Heart right ventricle (tissue), 16 donors: ENCODE results near the gene CRYM. TPM values are rescaled to one million over a fixed set of nuclear protein-coding genes. Genes with fewer than 3 reads are reported as not detected.
A peak's percentile ranks its signal among the peaks of the same experiment; 100 is the strongest.
"Not testable (repeated sequence)": the region's sequence is repeated elsewhere in the genome, so short reads cannot be mapped to it uniquely, and the experiment has no call there.

Experiments used
- ATAC-seq, 8 donors: fragments of 200-7000 bp; cut with Tn5 transposase; one replicate each; pipeline ENCODE4 v1.9.1; 2020; ENCODE audit warnings: mild to moderate bottlenecking in 8 of 8, moderate library complexity in 8 of 8, moderate number of reproducible peaks in 1 of 8
- DNase-seq, 2 donors: peaks; one replicate each; pipeline ENCODE4 v3.0.0-alpha.2; 2020
- H3K27ac ChIP-seq, 10 donors: fragments of 200-600 bp; sonication (generic) in 2 of 10; one replicate each; pipeline versions ENCODE4 v1.5.0 to v1.8.0; 2020 to 2022; ENCODE audit warnings: mild to moderate bottlenecking in 3 of 10
- H3K27me3 ChIP-seq, 7 donors: fragments of 200-600 bp; one replicate each; pipeline ENCODE4 v1.8.0; 2021 to 2022; ENCODE audit warnings: mild to moderate bottlenecking in 2 of 7
- H3K36me3 ChIP-seq, 9 donors: fragments of 200-600 bp; sonication (generic) in 1 of 9; one replicate each; pipeline versions ENCODE4 v1.5.0 to v1.8.0; 2020 to 2022; ENCODE audit warnings: mild to moderate bottlenecking in 2 of 9
- H3K4me1 ChIP-seq, 9 donors: fragments of 200-600 bp; sonication (generic) in 1 of 9; one replicate each; pipeline versions ENCODE4 v1.5.0 to v1.8.0; 2020 to 2022; ENCODE audit warnings: mild to moderate bottlenecking in 4 of 9
- H3K4me3 ChIP-seq, 10 donors: fragments of 200-600 bp; sonication (generic) in 2 of 10; one replicate each; pipeline versions ENCODE4 v1.5.0 to v1.8.0; 2020 to 2022; ENCODE audit warnings: mild to moderate bottlenecking in 7 of 10, moderate library complexity in 2 of 10
- H3K9me3 ChIP-seq, 11 donors: fragments of 200-600 bp in 10 of 11; sonication (generic) in 2 of 11; one replicate each; pipeline versions ENCODE4 v1.5.0 to v1.8.0; 2013 to 2022; ENCODE audit warnings: mild to moderate bottlenecking in 2 of 11, control low read depth in 1 of 11, moderate library complexity in 1 of 11
- WGBS, 2 donors: extraction: QIAGEN DNeasy Blood & Tissue Kit; methylation state at CpG; one replicate each; pipeline ENCODE4 v1.1.7; 2013; ENCODE audit warnings: inconsistent platforms in 1 of 2; 5-methylcytosine and 5-hydroxymethylcytosine counted together
- intact Hi-C, 10 donors: fragments of 100-400 bp; cut with DNase I; formaldehyde crosslinking; loops; one replicate each; pipeline versions ENCODE4 v1.11.1 to v1.14.2; 2022
- polyA plus RNA-seq, 2 donors: library from polyadenylated mRNA; stranded (reverse); fragments of 200-250 nt; gene quantifications; one replicate each; pipeline ENCODE4 v1.2.3, GENCODE V29; 2013
- total RNA-seq, 10 donors: library from RNA; stranded (reverse); fragmentation: NEBNext Ultra II Directional in 3 of 10; extraction: Animal tissue kit (Norgen Biotek cat#: 25700) in 3 of 10; gene quantifications; one replicate each; pipeline versions ENCODE4 v1.2.1 to v1.2.4, GENCODE V29; 2021 to 2023
- TF ChIP-seq, protein P1 (sequence below), 9 donors: fragments of 200-600 bp; sonication (generic) in 2 of 9; IDR thresholded peaks; one replicate each; pipeline versions ENCODE4 v1.5.0 to v1.8.0; 2021 to 2022; ENCODE audit warnings: antibody characterized with exemption in 9 of 9, mild to moderate bottlenecking in 5 of 9, moderate library complexity in 1 of 9
- donor health status: Arrhythmogenic right ventricular cardiomyopathy.
- donor health status: ischemic (EF 13 %, LVEDD 7.1; RV severe dilation, severe dysfunction).
- donor health status: healthy with polysubstance abuse.
- donor health status: DM: no; HTN: yes; CAD: no.
- donor health status: DM: no; HTN: no; CAD: no.
- donor health status: ischemic (EF 25% LVEDD 6.9; RV normal size, moderate dysfunction).
- donor health status: ischemic (EF 25% LVEDD 5.7; RV mildly dilated, moderate dysfunction).
- donor health status: healthy.
- donor health status: DM: yes; HTN: yes; CAD: no.
- donor health status: Ischemic cardiomyopathy.
- donor health status: ischemic (EF 35%, LVEDD 5.7; RV mildly dilated, moderate dysfunction).
- donor health status: nonischemic (EF 11% LVEDD 7.7; RV severe dilation, severe dysfunction).
- donor health status: DM: yes; HTN: yes; CAD: no.
- donor health status: PGD.
- donor health status: ischemic (EF 29% LVEDD 5.4; RV normal size, mild dysfunction).
- donor health status: nonischemic (EF 23%, LVEDD 6.1; RV moderate dilation, normal function).

Gene CRYM
- total and polyA plus RNA-seq, 12 donors, result 31.9 to 265 (median 143) TPM

DNA sequence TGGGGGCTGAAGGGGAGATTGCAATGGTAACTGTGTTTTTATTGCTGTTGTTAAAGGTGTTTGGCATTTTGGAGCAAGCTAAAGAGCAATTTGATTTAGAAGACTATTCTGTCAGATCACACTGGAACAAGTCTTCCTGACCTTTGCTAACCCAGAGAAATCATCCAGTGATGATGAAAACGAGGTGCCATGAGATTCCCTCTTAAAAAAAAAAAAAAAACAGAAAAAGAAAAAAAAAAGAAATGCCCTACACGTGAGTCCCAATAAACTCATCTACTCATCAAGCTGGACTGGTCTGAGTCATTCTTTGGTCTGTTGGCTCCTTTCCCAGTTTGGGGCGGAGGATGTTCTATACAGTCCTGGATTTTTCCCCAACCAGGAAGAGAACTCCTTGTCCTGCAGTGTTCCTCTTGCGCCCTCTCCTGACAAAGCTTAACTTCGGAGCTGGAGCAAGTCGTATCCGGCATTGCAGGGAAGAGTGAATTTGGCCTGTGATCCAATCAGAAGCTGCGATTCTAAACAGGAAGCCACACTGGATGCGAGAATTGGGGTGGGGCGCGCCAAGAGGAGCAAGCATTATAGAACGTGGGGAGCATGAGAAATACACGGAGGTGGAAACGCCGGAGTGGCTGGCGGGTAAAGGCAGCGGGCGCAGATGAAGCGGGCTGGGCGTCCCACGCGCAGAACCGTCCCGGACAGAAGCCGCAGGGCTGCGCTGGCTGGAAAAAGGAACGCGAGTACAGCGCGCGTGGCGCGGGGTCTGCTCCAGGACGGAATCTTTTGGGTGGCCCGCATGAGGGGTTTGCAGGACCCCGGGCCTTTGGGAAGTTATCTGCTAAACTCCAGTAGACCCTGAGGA lies 22.4 kb upstream of the CRYM start:
- no peaks in the 10 kb centered on the region for H3K9me3 ChIP-seq
- H3K27me3 ChIP-seq, result peaks cover 0 to 22% (median 0%) of the 10 kb centered on the region in 7 donors
- peak overlapping the region; percentile 7 to 79 (median 64) for H3K4me3 ChIP-seq
- TF ChIP-seq, protein P1, sequence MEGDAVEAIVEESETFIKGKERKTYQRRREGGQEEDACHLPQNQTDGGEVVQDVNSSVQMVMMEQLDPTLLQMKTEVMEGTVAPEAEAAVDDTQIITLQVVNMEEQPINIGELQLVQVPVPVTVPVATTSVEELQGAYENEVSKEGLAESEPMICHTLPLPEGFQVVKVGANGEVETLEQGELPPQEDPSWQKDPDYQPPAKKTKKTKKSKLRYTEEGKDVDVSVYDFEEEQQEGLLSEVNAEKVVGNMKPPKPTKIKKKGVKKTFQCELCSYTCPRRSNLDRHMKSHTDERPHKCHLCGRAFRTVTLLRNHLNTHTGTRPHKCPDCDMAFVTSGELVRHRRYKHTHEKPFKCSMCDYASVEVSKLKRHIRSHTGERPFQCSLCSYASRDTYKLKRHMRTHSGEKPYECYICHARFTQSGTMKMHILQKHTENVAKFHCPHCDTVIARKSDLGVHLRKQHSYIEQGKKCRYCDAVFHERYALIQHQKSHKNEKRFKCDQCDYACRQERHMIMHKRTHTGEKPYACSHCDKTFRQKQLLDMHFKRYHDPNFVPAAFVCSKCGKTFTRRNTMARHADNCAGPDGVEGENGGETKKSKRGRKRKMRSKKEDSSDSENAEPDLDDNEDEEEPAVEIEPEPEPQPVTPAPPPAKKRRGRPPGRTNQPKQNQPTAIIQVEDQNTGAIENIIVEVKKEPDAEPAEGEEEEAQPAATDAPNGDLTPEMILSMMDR (IDR thresholded peaks at IDR 0.05), result peak; percentile 62 to 97 (median 82)
- H3K27ac ChIP-seq, result peak overlapping the region; percentile 14 to 87 (median 73)
- H3K4me1 ChIP-seq, result peaks cover 0 to 19% (median 7%) of the 10 kb centered on the region in 9 donors
- no peaks in the 10 kb centered on the region for H3K36me3 ChIP-seq
- DNase-seq (peak; percentile 72 to 98), ATAC-seq (peak; percentile 93 to 99 (median 96))
- WGBS, 2 donors, result 0% methylated on average over 36 of the region's 36 CpGs
- intact Hi-C loops, result loop anchor here (1.0 to 10.0 kb wide), 12 partner anchors 108 to 1374 kb away; partner anchors contain the start of genes LDAF1 (in 3 of the 10) and DNAH3 (in 1 of the 10)

- peaks cover 0 to 80% (median 27%) of the 10 kb centered on the region in 7 donors for H3K27me3 ChIP-seq
- not testable (repeated sequence) for H3K27ac ChIP-seq, H3K4me1 ChIP-seq, DNase-seq, H3K4me3 ChIP-seq, ATAC-seq, H3K36me3 ChIP-seq
- intact Hi-C loops, result loop anchor here in 1 of 10 donors (5.0 kb wide), 1 partner anchor 97 kb away; no protein-coding TSS in a partner anchor
- 94 to 98% methylated on average over 3 of the region's 3 CpGs for WGBS, 2 donors
- H3K9me3 ChIP-seq, result peaks cover 0 to 16% (median 0%) of the 10 kb centered on the region in 11 donors
Observed at GRCh38 chr16:21289789-21290188, 11.7 kb upstream of the CRYM start.

DNA sequence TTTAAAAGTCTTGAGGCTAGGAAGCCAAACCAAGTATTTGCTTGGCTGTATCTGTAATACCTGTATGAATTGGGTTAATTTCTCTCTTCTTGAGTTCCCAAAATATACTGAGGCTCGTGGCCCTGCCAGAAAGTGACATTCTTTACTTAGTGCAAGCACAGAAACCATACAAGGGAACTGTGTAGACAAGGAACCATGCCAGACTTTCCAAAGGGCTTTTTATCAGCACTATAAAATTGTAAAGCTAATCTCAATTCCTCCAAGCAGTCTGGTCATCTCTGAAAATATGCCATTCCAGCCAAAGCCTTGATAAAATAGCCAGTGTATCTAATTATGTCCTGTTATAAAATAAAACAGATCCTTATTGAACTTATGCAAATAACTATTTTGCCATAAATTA lies 7.2 kb upstream of the CRYM start:
- no peak for DNase-seq
- Histone ChIP-seq H3K27ac (peak overlapping the region in 1 of 10 donors; percentile 20), H3K4me1 (peaks cover 0 to 11% (median 5%) of the 10 kb centered on the region in 9 donors), H3K9me3 (peaks cover 0 to 16% (median 0%) of the 10 kb centered on the region in 11 donors), H3K27me3 (peaks cover 0 to 82% (median 31%) of the 10 kb centered on the region in 7 donors), H3K36me3 (no peaks in the 10 kb centered on the region), H3K4me3 (no peak overlapping the region)
- WGBS, 2 donors, result 14 to 18% methylated on average over 1 of the region's 1 CpG
- TF ChIP-seq, protein P1 (IDR thresholded peaks at IDR 0.05), result no peak
- intact Hi-C loops, result no loop called here
- peak in 1 of 8 donors; percentile 36 for ATAC-seq

GRCh38 chr16:21284414-21284813 lies 6.3 kb upstream of the CRYM start:
- peak overlapping the region in 9 of 10 donors; percentile 39 to 57 (median 53) for H3K4me3 ChIP-seq
- peaks cover 0 to 10% (median 0%) of the 10 kb centered on the region in 11 donors for H3K9me3 ChIP-seq
- H3K27ac ChIP-seq, result peak overlapping the region in 2 of 10 donors; percentile 68 to 84
- TF ChIP-seq, protein P1 (IDR thresholded peaks at IDR 0.05), result no peak
- peaks cover 0 to 12% (median 5%) of the 10 kb centered on the region in 9 donors for H3K4me1 ChIP-seq
- peaks cover 0 to 86% (median 31%) of the 10 kb centered on the region in 7 donors for H3K27me3 ChIP-seq
- DNase-seq (no peak), ATAC-seq (no peak)
- no peaks in the 10 kb centered on the region for H3K36me3 ChIP-seq
- WGBS, 2 donors, result 83 to 88% methylated on average over 4 of the region's 4 CpGs
- intact Hi-C loops, result loop anchor here in 1 of 10 donors (5.0 kb wide), 1 partner anchor 97 kb away; no protein-coding TSS in a partner anchor
